Cardiac fibroblast (primary cell): ENCODE results near the gene TSC1.

Experiments used
- DNase-seq, 2 donors: peaks; one replicate each; pipeline versions ENCODE4 v3.0.0 to v3.0.0-alpha.2; 2010; ENCODE audit warnings: low read depth in 2 of 2
- H3K4me3 ChIP-seq, 2 donors: replicated peaks in 1 of 2; 1 replicate in 1 of 2; 2 replicates in 1 of 2; pipeline ENCODE4 v1.5.1; 2011; ENCODE audit warnings: low read depth in 2 of 2, low read length in 2 of 2, mild to moderate bottlenecking in 2 of 2, moderate library complexity in 1 of 2
- CTCF ChIP-seq: IDR thresholded peaks from one replicate; pipeline ENCODE4 v1.5.1; 2011; ENCODE audit warnings: low read depth, mild to moderate bottlenecking, low read length, inconsistent platforms

TSC1 gene

GRCh38 chr9:132846109-132846917 lies 98.1 kb downstream of the TSC1 start:
- TF ChIP-seq CTCF = no peak
- no peak overlapping the region for H3K4me3 ChIP-seq
- no peak for DNase-seq

GRCh38 chr9:132842124-132843044 lies 102.0 kb downstream of the TSC1 start:
- H3K4me3 ChIP-seq = no peak overlapping the region
- TF ChIP-seq CTCF = no peak
- DNase-seq = no peak
